Kidney (tissue), 14 donors: ENCODE results near the gene DOHH. TPM values are rescaled to one million over a fixed set of nuclear protein-coding genes. Genes with fewer than 3 reads are reported as not detected.
A peak's percentile ranks its signal among the peaks of the same experiment; 100 is the strongest.

Experiments used
- DNase-seq, 5 donors: peaks; one replicate each; pipeline ENCODE4 v3.0.0-alpha.2; 2013 to 2020
- FAIRE-seq: peaks from 2 replicates; lab custom pipeline; 2012; peaks lifted over from hg19 to GRCh38; lab: Jason Lieb, UNC
- H3K27ac ChIP-seq, 2 donors: one replicate each; pipeline ENCODE4 v1.7.0; 2013; ENCODE audit warnings: low read depth in 2 of 2, low read length in 2 of 2, inconsistent platforms in 1 of 2
- H3K27me3 ChIP-seq: one replicate; pipeline ENCODE4 v1.7.1; 2013; ENCODE audit warnings: low read length, inconsistent platforms; ENCODE audit not compliant: control insufficient read depth, insufficient read depth
- H3K36me3 ChIP-seq, 3 donors: one replicate each; pipeline versions ENCODE4 v1.7.0 to v1.7.1; 2013; ENCODE audit warnings: low read length in 3 of 3, control low read depth in 1 of 3, inconsistent platforms in 1 of 3; ENCODE audit not compliant: insufficient read depth in 3 of 3, control insufficient read depth in 2 of 3
- H3K4me1 ChIP-seq, 3 donors: one replicate each; pipeline versions ENCODE4 v1.7.0 to v1.7.1; 2013; ENCODE audit warnings: low read length in 3 of 3, inconsistent platforms in 1 of 3, low read depth in 1 of 3; ENCODE audit not compliant: control insufficient read depth in 2 of 3, insufficient read depth in 2 of 3
- H3K4me3 ChIP-seq, 3 donors: one replicate each; pipeline versions ENCODE4 v1.7.0 to v1.8.1; 2013; ENCODE audit warnings: low read length in 3 of 3, control low read depth in 1 of 3, inconsistent platforms in 1 of 3
- H3K9ac ChIP-seq, 3 donors: one replicate each; pipeline versions ENCODE4 v1.7.0 to v1.7.1; 2013; ENCODE audit warnings: low read length in 3 of 3, control low read depth in 1 of 3, inconsistent platforms in 1 of 3
- H3K9me3 ChIP-seq, 3 donors: one replicate each; pipeline versions ENCODE4 v1.7.0 to v1.7.1; 2013; ENCODE audit warnings: low read length in 3 of 3, control low read depth in 1 of 3, inconsistent platforms in 1 of 3; ENCODE audit not compliant: control insufficient read depth in 2 of 3, insufficient read depth in 1 of 3
- CTCF ChIP-seq: IDR thresholded peaks from 3 replicates; pipeline ENCODE4 v1.5.1; 2012; ENCODE audit warnings: mild to moderate bottlenecking, moderate library complexity, borderline replicate concordance; ENCODE audit not compliant: insufficient read depth; ENCODE audit errors: extremely low read depth
- intact Hi-C: fragments of 100-400 bp; cut with DNase I; formaldehyde crosslinking; loops from one replicate; pipeline ENCODE4 v1.11.1; 2022
- polyA plus RNA-seq: library from polyadenylated mRNA; stranded (reverse); fragments of 350-450 nt; fragmentation: Illumina TruSeq; extraction: RNeasy Lipid Tissue Mini Kit (QIAGEN cat#74804); gene quantifications from one replicate; pipeline ENCODE4 v1.2.3, GENCODE V29; 2014; ENCODE audit warnings: low read depth, low replicate concordance; ENCODE audit not compliant: insufficient read depth
- total RNA-seq: library from RNA; stranded (reverse); fragmentation: NEBNext Ultra II Directional; extraction: Animal tissue kit (Norgen Biotek cat#: 25700); gene quantifications from one replicate; pipeline ENCODE4 v1.2.1, GENCODE V29; 2021
- donor health status: control.
- donor health status: control.
- donor health status: control.
- donor health status: control.
- donor health status: control.
- donor health status: DM: yes; HTN: yes; CAD: no.
- donor health status: Normal renal cell carcinoma (clear cell type).

The DOHH gene
- total and polyA plus RNA-seq, 2 donors from 2014 or later: 12.2 to 20.2 TPM

- TF ChIP-seq CTCF: no peak
- Histone ChIP-seq H3K9ac (no peak overlapping the region), H3K36me3 (peaks cover 0 to 10% (median 9%) of the 10 kb centered on the region in 3 donors), H3K4me3 (no peak overlapping the region), H3K27ac (no peak overlapping the region), H3K9me3 (no peaks in the 10 kb centered on the region), H3K4me1 (peaks cover 0 to 17% (median 9%) of the 10 kb centered on the region in 3 donors), H3K27me3 (no peaks in the 10 kb centered on the region)
- DNase-seq (no peak), FAIRE-seq (no peak)
- intact Hi-C loops: loop anchor here (10.0 kb wide), 1 partner anchor 151 kb away; no protein-coding TSS in a partner anchor
Observed at GRCh38 chr19:3475449-3475848, 25.0 kb downstream of the DOHH start.

GRCh38 chr19:3474614-3475013 lies 25.9 kb downstream of the DOHH start:
- peaks cover 0 to 17% (median 9%) of the 10 kb centered on the region in 3 donors for H3K4me1 ChIP-seq
- H3K4me3 ChIP-seq: no peak overlapping the region
- no peak for DNase-seq
- peaks cover 0 to 10% (median 9%) of the 10 kb centered on the region in 3 donors for H3K36me3 ChIP-seq
- TF ChIP-seq CTCF: no peak
- intact Hi-C loops: loop anchor here (10.0 kb wide), 1 partner anchor 150 kb away; no protein-coding TSS in a partner anchor
- H3K9me3 ChIP-seq: no peaks in the 10 kb centered on the region
- no peak for FAIRE-seq
- no peak overlapping the region for H3K9ac ChIP-seq
- H3K27me3 ChIP-seq: no peaks in the 10 kb centered on the region
- H3K27ac ChIP-seq: peak overlapping the region; percentile 1 to 48

- no peak for TF ChIP-seq CTCF
- peaks cover 0 to 10% (median 9%) of the 10 kb centered on the region in 3 donors for H3K36me3 ChIP-seq
- FAIRE-seq (no peak), DNase-seq (peak in 1 of 5 donors; percentile 55)
- H3K4me3 ChIP-seq: no peak overlapping the region
- H3K9ac ChIP-seq: no peak overlapping the region
- no peaks in the 10 kb centered on the region for H3K9me3 ChIP-seq
- peak overlapping the region; percentile 1 to 48 for H3K27ac ChIP-seq
- intact Hi-C loops: loop anchor here (10.0 kb wide), 1 partner anchor 149 kb away; no protein-coding TSS in a partner anchor
- H3K4me1 ChIP-seq: peaks cover 0 to 17% (median 9%) of the 10 kb centered on the region in 3 donors
- H3K27me3 ChIP-seq: no peaks in the 10 kb centered on the region
Observed at GRCh38 chr19:3474010-3474409, 26.5 kb downstream of the DOHH start.
